H9 (cell line): ENCODE results near the gene TMEM182. TPM values are rescaled to one million over a fixed set of nuclear protein-coding genes. Genes with fewer than 3 reads are reported as not detected.

Source experiments
- DNase-seq: peaks from one replicate; pipeline ENCODE4 v3.0.0-alpha.2; 2017
- H2AFZ ChIP-seq: one replicate; pipeline ENCODE4 v1.6.1; 2013; ENCODE audit warnings: mild to moderate bottlenecking, low read length, control low read depth, moderate library complexity
- H2AK5ac ChIP-seq: 2 replicates; pipeline ENCODE4 v1.6.1; 2013; ENCODE audit warnings: low read length, control low read depth, mixed read lengths; ENCODE audit not compliant: insufficient read length
- H2BK120ac ChIP-seq: one replicate; pipeline ENCODE4 v1.6.1; 2013; ENCODE audit warnings: low read depth, mild to moderate bottlenecking, low read length, control low read depth, inconsistent platforms; ENCODE audit not compliant: poor library complexity, severe bottlenecking
- H2BK12ac ChIP-seq: 2 replicates; pipeline ENCODE4 v1.6.1; 2013; ENCODE audit warnings: low read length, control low read depth, mixed read lengths, low read depth; ENCODE audit not compliant: insufficient read length
- H2BK15ac ChIP-seq: 2 replicates; pipeline ENCODE4 v1.6.1; 2013; ENCODE audit warnings: low read depth, low read length, control low read depth
- H2BK20ac ChIP-seq: one replicate; pipeline ENCODE4 v1.6.1; 2013; ENCODE audit warnings: low read depth, mild to moderate bottlenecking, low read length, control low read depth, inconsistent platforms; ENCODE audit not compliant: poor library complexity, severe bottlenecking
- H2BK5ac ChIP-seq: 2 replicates; pipeline ENCODE4 v1.6.1; 2013; ENCODE audit warnings: low read length, control low read depth, mixed read lengths; ENCODE audit not compliant: insufficient read length
- H3K14ac ChIP-seq: 2 replicates; pipeline ENCODE4 v1.6.1; 2013; ENCODE audit warnings: low read length, control low read depth; ENCODE audit not compliant: insufficient read depth
- H3K18ac ChIP-seq: 2 replicates; pipeline ENCODE4 v1.6.1; 2013; ENCODE audit warnings: low read depth, mild to moderate bottlenecking, mixed read lengths, low read length, control low read depth; ENCODE audit not compliant: insufficient read length
- H3K23ac ChIP-seq: 2 replicates; pipeline ENCODE4 v1.6.1; 2013; ENCODE audit warnings: low read length, control low read depth, mixed read lengths, low read depth; ENCODE audit not compliant: insufficient read length
- H3K23me2 ChIP-seq: 2 replicates; pipeline ENCODE4 v1.6.1; 2013; ENCODE audit warnings: low read depth, mild to moderate bottlenecking, mixed read lengths, low read length, control low read depth; ENCODE audit not compliant: insufficient read length, poor library complexity, severe bottlenecking
- H3K27ac ChIP-seq: 2 replicates; pipeline ENCODE4 v1.5.1; 2013; ENCODE audit warnings: low read length, control low read depth, mixed read lengths, low read depth; ENCODE audit not compliant: insufficient read length
- H3K27me3 ChIP-seq: 2 replicates; pipeline ENCODE4 v1.6.1; 2013; ENCODE audit warnings: low read length, control low read depth, inconsistent platforms; ENCODE audit not compliant: insufficient read depth
- H3K4ac ChIP-seq: 2 replicates; pipeline ENCODE4 v1.6.1; 2013; ENCODE audit warnings: low read depth, mild to moderate bottlenecking, control low read depth, inconsistent platforms, low read length, moderate library complexity
- H3K4me1 ChIP-seq: 2 replicates; pipeline ENCODE4 v1.6.1; 2013; ENCODE audit warnings: low read length, control low read depth, inconsistent platforms; ENCODE audit not compliant: insufficient read depth
- H3K4me2 ChIP-seq: 2 replicates; pipeline ENCODE4 v1.6.1; 2013; ENCODE audit warnings: low read length, control low read depth, mixed read lengths; ENCODE audit not compliant: insufficient read length, insufficient read depth
- H3K56ac ChIP-seq: 2 replicates; pipeline ENCODE4 v1.6.1; 2013; ENCODE audit warnings: low read depth, mild to moderate bottlenecking, mixed read lengths, low read length, control low read depth; ENCODE audit not compliant: insufficient read length
- H3K79me1 ChIP-seq: 2 replicates; pipeline ENCODE4 v1.6.1; 2013; ENCODE audit warnings: low read depth, mild to moderate bottlenecking, moderate library complexity, low read length, control low read depth, inconsistent platforms; ENCODE audit not compliant: insufficient read depth, poor library complexity, severe bottlenecking
- H3K79me2 ChIP-seq: 2 replicates; pipeline ENCODE4 v1.6.1; 2013; ENCODE audit warnings: low read length, control low read depth, inconsistent platforms; ENCODE audit not compliant: insufficient read depth
- H3K9ac ChIP-seq: 2 replicates; pipeline ENCODE4 v1.6.1; 2013; ENCODE audit warnings: low read length, control low read depth, mixed read lengths; ENCODE audit not compliant: insufficient read length; ENCODE audit errors: extremely low read depth
- H3K9me3 ChIP-seq: one replicate; pipeline ENCODE4 v1.6.1; 2013; ENCODE audit warnings: low read depth, low read length, inconsistent platforms; ENCODE audit not compliant: control insufficient read depth
- H3T11ph ChIP-seq: one replicate; pipeline ENCODE4 v1.6.1; 2013; ENCODE audit warnings: mild to moderate bottlenecking, low read length, control low read depth, inconsistent platforms
- H4K20me1 ChIP-seq: one replicate; pipeline ENCODE4 v1.6.1; 2013; ENCODE audit not compliant: control insufficient read depth, insufficient read length, insufficient read depth
- H4K5ac ChIP-seq: 2 replicates; pipeline ENCODE4 v1.6.1; 2013; ENCODE audit warnings: low read depth, mild to moderate bottlenecking, mixed read lengths, low read length, control low read depth; ENCODE audit not compliant: insufficient read length
- H4K8ac ChIP-seq: replicated peaks from 2 replicates; pipeline ENCODE4 v1.6.1; 2013; ENCODE audit warnings: low read length, control low read depth, mixed read lengths, low read depth; ENCODE audit not compliant: insufficient read length
- H4K91ac ChIP-seq: 2 replicates; pipeline ENCODE4 v1.6.1; 2013; ENCODE audit warnings: low read depth, mild to moderate bottlenecking, moderate library complexity, mixed read lengths, low read length, control low read depth; ENCODE audit not compliant: insufficient read length
- H3K27ac Mint-ChIP-seq, 3 experiments: 2 replicates in 2 of 3; 3 replicates in 1 of 3; pipeline ENCODE4 v1.8.0; 2020 to 2021; ENCODE audit warnings: mixed read lengths in 3 of 3, mild to moderate bottlenecking in 1 of 3, moderate library complexity in 1 of 3
- H3K27me3 Mint-ChIP-seq: 2 replicates; pipeline ENCODE4 v1.8.0; 2021; ENCODE audit warnings: low read depth, mild to moderate bottlenecking, moderate library complexity, mixed read lengths
- H3K36me3 Mint-ChIP-seq, 3 experiments: 2 replicates in 2 of 3; 3 replicates in 1 of 3; pipeline ENCODE4 v1.8.0; 2020 to 2021; ENCODE audit warnings: low read depth in 3 of 3, mixed read lengths in 3 of 3; ENCODE audit not compliant: insufficient read depth in 1 of 3
- H3K4me1 Mint-ChIP-seq, 2 experiments: 2 replicates each; pipeline ENCODE4 v1.8.0; 2020; ENCODE audit warnings: mixed read lengths in 2 of 2
- H3K4me3 Mint-ChIP-seq, 2 experiments: 2 replicates in 1 of 2; 3 replicates in 1 of 2; pipeline ENCODE4 v1.8.0; 2020 to 2021; ENCODE audit warnings: mild to moderate bottlenecking in 2 of 2, mixed read lengths in 2 of 2, moderate library complexity in 1 of 2
- H3K9me3 Mint-ChIP-seq, 2 experiments: 2 replicates in 1 of 2; 3 replicates in 1 of 2; pipeline ENCODE4 v1.8.0; 2020; ENCODE audit warnings: mild to moderate bottlenecking in 2 of 2, mixed read lengths in 2 of 2, moderate library complexity in 1 of 2
- WGBS: extraction: QIAGEN DNeasy Blood & Tissue Kit; methylation state at CpG from one replicate; pipeline ENCODE4 v1.1.7; 2013; ENCODE audit warnings: missing lambda C conversion rate, low lambda C conversion rate, mixed read lengths; ENCODE audit not compliant: insufficient read length; ENCODE audit errors: extremely low coverage; 5-methylcytosine and 5-hydroxymethylcytosine counted together
- total RNA-seq: library from RNA; stranded (reverse); gene quantifications from 2 replicates; pipeline ENCODE4 v1.2.1, GENCODE V29; 2021
- TF ChIP-seq, protein P1 (sequence below): fragments of 200-600 bp; sonication (generic); conservative IDR thresholded peaks from 3 replicates; pipeline ENCODE4 v1.8.0; 2021; ENCODE audit warnings: antibody characterized with exemption, mild to moderate bottlenecking

The TMEM182 gene
- total RNA-seq, 1 experiment from 2014 or later, result 3.6 TPM

GRCh38 chr2:102764083-102764482 lies 2.3 kb downstream of the TMEM182 start:
- no peak overlapping the region for H2BK12ac ChIP-seq
- no peak overlapping the region for H4K91ac ChIP-seq
- H3K56ac ChIP-seq, result no peak overlapping the region
- no peak overlapping the region for H2AK5ac ChIP-seq
- no peaks in the 10 kb centered on the region for H4K20me1 ChIP-seq
- Mint-ChIP-seq H3K9me3 (no peaks in the 10 kb centered on the region), H3K27ac (peak overlapping the region in 2 of 3 experiments; percentile 8 to 63; a peak in 2 of 7 replicates), H3K36me3 (peaks cover 0 to 10% (median 7%) of the 10 kb centered on the region in 3 experiments; a peak in 3 of 7 replicates), H3K4me1 (no peaks in the 10 kb centered on the region), H3K27me3 (no peaks in the 10 kb centered on the region), H3K4me3 (no peak overlapping the region)
- TF ChIP-seq, protein P1, sequence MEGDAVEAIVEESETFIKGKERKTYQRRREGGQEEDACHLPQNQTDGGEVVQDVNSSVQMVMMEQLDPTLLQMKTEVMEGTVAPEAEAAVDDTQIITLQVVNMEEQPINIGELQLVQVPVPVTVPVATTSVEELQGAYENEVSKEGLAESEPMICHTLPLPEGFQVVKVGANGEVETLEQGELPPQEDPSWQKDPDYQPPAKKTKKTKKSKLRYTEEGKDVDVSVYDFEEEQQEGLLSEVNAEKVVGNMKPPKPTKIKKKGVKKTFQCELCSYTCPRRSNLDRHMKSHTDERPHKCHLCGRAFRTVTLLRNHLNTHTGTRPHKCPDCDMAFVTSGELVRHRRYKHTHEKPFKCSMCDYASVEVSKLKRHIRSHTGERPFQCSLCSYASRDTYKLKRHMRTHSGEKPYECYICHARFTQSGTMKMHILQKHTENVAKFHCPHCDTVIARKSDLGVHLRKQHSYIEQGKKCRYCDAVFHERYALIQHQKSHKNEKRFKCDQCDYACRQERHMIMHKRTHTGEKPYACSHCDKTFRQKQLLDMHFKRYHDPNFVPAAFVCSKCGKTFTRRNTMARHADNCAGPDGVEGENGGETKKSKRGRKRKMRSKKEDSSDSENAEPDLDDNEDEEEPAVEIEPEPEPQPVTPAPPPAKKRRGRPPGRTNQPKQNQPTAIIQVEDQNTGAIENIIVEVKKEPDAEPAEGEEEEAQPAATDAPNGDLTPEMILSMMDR, result no peak
- H4K5ac ChIP-seq, result no peak overlapping the region
- H2BK5ac ChIP-seq, result no peak overlapping the region
- no peaks in the 10 kb centered on the region for H3K79me1 ChIP-seq
- H2BK20ac ChIP-seq, result no peak overlapping the region
- H3K9me3 ChIP-seq, result no peaks in the 10 kb centered on the region
- H3K23me2 ChIP-seq, result no peaks in the 10 kb centered on the region
- H2BK120ac ChIP-seq, result no peak overlapping the region
- H3K4me2 ChIP-seq, result no peak overlapping the region
- no peak overlapping the region for H3K14ac ChIP-seq
- no peaks in the 10 kb centered on the region for H3K79me2 ChIP-seq
- no peak overlapping the region for H3T11ph ChIP-seq
- no peaks in the 10 kb centered on the region for H3K4me1 ChIP-seq
- DNase-seq, result no peak
- H2AFZ ChIP-seq, result no peak overlapping the region
- WGBS, result no CpG with 5 or more reads among the region's 6 CpGs
- H3K27me3 ChIP-seq, result no peaks in the 10 kb centered on the region
- H3K4ac ChIP-seq, result no peak overlapping the region
- H4K8ac ChIP-seq, result no peak overlapping the region
- no peak overlapping the region for H2BK15ac ChIP-seq
- no peak overlapping the region for H3K23ac ChIP-seq
- H3K27ac ChIP-seq, result no peak overlapping the region
- no peak overlapping the region for H3K18ac ChIP-seq
- H3K9ac ChIP-seq, result no peak overlapping the region
